ENCODE data around the gene REEP1. TPM values are rescaled to one million over a fixed set of nuclear protein-coding genes. Genes with fewer than 3 reads are reported as not detected.

REEP1 gene
- total RNA-seq, 2 donors from 2014 or later = 4.0 to 5.4 TPM

GRCh38 chr2:86225581-86225980, 111.8 kb downstream of the REEP1 start:
- H3K27ac ChIP-seq = no peak overlapping the region
- intact Hi-C loops (cut with DNase I) = no loop called here
- ATAC-seq = peak; percentile 28
- no peaks in the 10 kb centered on the region for H3K27me3 ChIP-seq
- H3K36me3 ChIP-seq (replicated peaks in 1 of 2; ENCODE audit: insufficient read depth in 1 of 2, low read depth in 2 of 2) = no peaks in the 10 kb centered on the region
- peak in 1 of 4 donors; percentile 33 for DNase-seq
- H3K4me1 ChIP-seq = peaks cover 9% of the 10 kb centered on the region
- 50% methylated on average over 6 of the region's 6 CpGs; no CpG with 5 or more reads in 1 of the 2 donors for WGBS, 2 donors
- no peaks in the 10 kb centered on the region for H3K9me3 ChIP-seq
- no peak for TF ChIP-seq POLR2A (IDR thresholded peaks at IDR 0.05)
- TF ChIP-seq CTCF (IDR thresholded peaks at IDR 0.05) = no peak
- H3K4me3 ChIP-seq = no peak overlapping the region

- 85 to 93% methylated on average over 5 to 9 of the region's 9 CpGs for WGBS, 2 donors
- Histone ChIP-seq H3K27me3 (no peaks in the 10 kb centered on the region), H3K4me3 (no peak overlapping the region), H3K36me3 (replicated peaks in 1 of 2; ENCODE audit: insufficient read depth in 1 of 2, low read depth in 2 of 2) (no peaks in the 10 kb centered on the region), H3K9me3 (no peaks in the 10 kb centered on the region), H3K27ac (no peak overlapping the region), H3K4me1 (peaks cover 9% of the 10 kb centered on the region)
- DNase-seq = no peak
- TF ChIP-seq CTCF (IDR thresholded peaks at IDR 0.05) = no peak
- no peak for TF ChIP-seq POLR2A (IDR thresholded peaks at IDR 0.05)
- intact Hi-C loops (cut with DNase I) = loop anchor here (5.0 kb wide), 1 partner anchor 138 kb away; no protein-coding TSS in a partner anchor
- ATAC-seq = no peak
These were observed 112.6 kb downstream of the REEP1 start for GRCh38 chr2:86224645-86225355.

GRCh38 chr2:86223927-86224560, 113.4 kb downstream of the REEP1 start:
- Histone ChIP-seq H3K4me1 (peaks cover 9% of the 10 kb centered on the region), H3K36me3 (replicated peaks in 1 of 2; ENCODE audit: insufficient read depth in 1 of 2, low read depth in 2 of 2) (no peaks in the 10 kb centered on the region), H3K4me3 (no peak overlapping the region), H3K9me3 (no peaks in the 10 kb centered on the region), H3K27me3 (no peaks in the 10 kb centered on the region), H3K27ac (no peak overlapping the region)
- no peak for TF ChIP-seq CTCF (IDR thresholded peaks at IDR 0.05)
- no peak for TF ChIP-seq POLR2A (IDR thresholded peaks at IDR 0.05)
- no peak for DNase-seq
- 91 to 92% methylated on average over 2 of the region's 2 CpGs for WGBS, 2 donors
- no peak for ATAC-seq
- intact Hi-C loops (cut with DNase I) = loop anchor here (5.0 kb wide), 1 partner anchor 138 kb away; no protein-coding TSS in a partner anchor

GRCh38 chr2:86223140-86223926, 114.1 kb downstream of the REEP1 start:
- H3K4me3 ChIP-seq = no peak overlapping the region
- peaks cover 9% of the 10 kb centered on the region for H3K4me1 ChIP-seq
- no peak for TF ChIP-seq POLR2A (IDR thresholded peaks at IDR 0.05)
- TF ChIP-seq CTCF (IDR thresholded peaks at IDR 0.05) = no peak
- 43 to 63% methylated on average over 6 to 8 of the region's 8 CpGs for WGBS, 2 donors
- no peaks in the 10 kb centered on the region for H3K27me3 ChIP-seq
- H3K36me3 ChIP-seq (replicated peaks in 1 of 2; ENCODE audit: insufficient read depth in 1 of 2, low read depth in 2 of 2) = no peaks in the 10 kb centered on the region
- no peak overlapping the region for H3K27ac ChIP-seq
- intact Hi-C loops (cut with DNase I) = loop anchor here (5.0 kb wide), 1 partner anchor 139 kb away; no protein-coding TSS in a partner anchor
- peak in 3 of 4 donors; percentile 28 to 62 (median 50) for DNase-seq
- no peaks in the 10 kb centered on the region for H3K9me3 ChIP-seq
- ATAC-seq = peak; percentile 47
